Mononuclear cell (primary cell): Measurements from ENCODE around the gene NBL1. TPM values are rescaled to one million over a fixed set of nuclear protein-coding genes. Genes with fewer than 3 reads are reported as not detected.

Source experiments
- H3K27me3 ChIP-seq: 2 replicates; pipeline ENCODE4 v1.6.0; 2011; ENCODE audit warnings: low read length, control low read depth; ENCODE audit not compliant: insufficient read depth
- H3K4me1 ChIP-seq: 2 replicates; pipeline ENCODE4 v1.5.1; 2011; ENCODE audit warnings: mild to moderate bottlenecking, low read length, control low read depth; ENCODE audit not compliant: insufficient read depth
- H3K4me3 ChIP-seq: 2 replicates; pipeline ENCODE4 v1.5.1; 2011; ENCODE audit warnings: mild to moderate bottlenecking, low read length, moderate library complexity
- H3K9me3 ChIP-seq: 2 replicates; pipeline ENCODE4 v1.5.1; 2011; ENCODE audit warnings: low read depth, mild to moderate bottlenecking, control low read depth, low read length
- total RNA-seq: library from RNA; depleted of rRNA; stranded (reverse); fragments of >200 nt; gene quantifications from one replicate; pipeline ENCODE4 v1.2.3, GENCODE V29; 2012

The NBL1 gene
- total RNA-seq, 1 donor = 5.7 TPM

- Histone ChIP-seq H3K4me1 (no peaks in the 10 kb centered on the region), H3K4me3 (no peak overlapping the region), H3K27me3 (peaks cover 27% of the 10 kb centered on the region), H3K9me3 (no peaks in the 10 kb centered on the region)
Observed at GRCh38 chr1:19665186-19665495, 21.0 kb downstream of the NBL1 start.

- no peaks in the 10 kb centered on the region for H3K4me1 ChIP-seq
- H3K9me3 ChIP-seq = no peaks in the 10 kb centered on the region
- peaks cover 27% of the 10 kb centered on the region for H3K27me3 ChIP-seq
- no peak overlapping the region for H3K4me3 ChIP-seq
Observed at GRCh38 chr1:19665496-19666465, 21.7 kb downstream of the NBL1 start.

DNA sequence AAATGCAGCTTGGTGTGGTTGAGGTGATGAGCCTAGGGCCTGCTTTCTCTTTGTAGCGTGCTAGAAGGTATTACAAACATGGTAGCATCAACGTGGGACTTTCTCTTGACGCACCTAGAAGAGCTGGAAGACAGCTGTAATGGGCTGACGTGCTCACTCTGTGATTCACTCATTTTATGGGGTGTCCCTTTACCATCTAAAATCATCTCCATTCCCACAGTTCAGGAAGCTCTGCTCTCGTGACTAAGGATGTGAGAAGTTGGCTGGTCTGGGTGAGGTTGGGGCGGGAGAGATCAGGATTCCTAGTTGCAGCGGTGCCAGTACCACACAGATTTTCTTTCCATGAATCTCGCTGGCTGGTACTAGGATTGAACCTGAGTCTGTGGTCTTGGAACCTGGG is 24.8 kb downstream of the NBL1 start:
- no peaks in the 10 kb centered on the region for H3K4me1 ChIP-seq
- H3K4me3 ChIP-seq = no peak overlapping the region
- no peaks in the 10 kb centered on the region for H3K9me3 ChIP-seq
- peaks cover 15% of the 10 kb centered on the region for H3K27me3 ChIP-seq

DNA sequence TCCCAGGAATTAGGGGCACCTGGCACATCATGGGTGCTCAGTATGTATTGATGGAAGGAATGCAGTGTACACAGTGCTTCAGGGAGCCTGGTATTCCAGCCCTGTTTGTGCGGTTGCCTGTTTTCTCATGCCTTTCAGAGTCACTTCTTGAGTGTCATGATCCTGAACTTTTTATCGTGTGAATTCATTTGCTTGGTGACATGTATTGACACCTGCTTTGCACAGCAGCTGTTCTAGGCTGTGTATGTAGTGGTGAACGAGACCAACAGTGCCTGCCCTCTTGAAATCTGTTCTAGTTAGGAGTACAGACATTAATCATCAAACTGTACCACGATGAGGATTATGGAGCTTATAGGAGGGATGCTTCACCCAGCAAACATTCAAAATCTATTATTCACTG is 26.7 kb downstream of the NBL1 start:
- H3K4me3 ChIP-seq = no peak overlapping the region
- H3K27me3 ChIP-seq = peaks cover 8% of the 10 kb centered on the region
- H3K4me1 ChIP-seq = no peaks in the 10 kb centered on the region
- H3K9me3 ChIP-seq = no peaks in the 10 kb centered on the region

DNA sequence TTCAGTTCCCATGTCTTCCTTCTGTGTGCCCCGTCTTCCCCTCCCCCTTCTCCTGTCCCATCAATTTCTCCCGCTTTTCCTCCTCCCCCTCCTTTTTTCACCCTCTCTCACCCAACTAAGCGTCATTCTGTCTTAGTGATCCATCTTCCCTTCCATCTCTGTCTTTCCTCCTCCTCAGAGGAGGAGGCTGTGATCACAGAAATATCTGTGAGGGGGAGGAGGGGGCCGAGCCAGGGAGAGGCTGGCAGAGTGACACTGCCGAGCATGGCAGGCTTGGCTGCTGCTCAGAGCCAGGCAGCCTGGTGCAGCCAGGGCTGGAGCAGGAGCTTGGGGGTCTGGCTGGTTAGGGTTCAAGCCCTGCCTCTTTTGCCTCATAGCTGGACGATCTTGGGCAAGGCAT is 28.1 kb downstream of the NBL1 start:
- no peak overlapping the region for H3K4me3 ChIP-seq
- H3K4me1 ChIP-seq = no peaks in the 10 kb centered on the region
- no peaks in the 10 kb centered on the region for H3K9me3 ChIP-seq
- peaks cover 2% of the 10 kb centered on the region for H3K27me3 ChIP-seq

DNA sequence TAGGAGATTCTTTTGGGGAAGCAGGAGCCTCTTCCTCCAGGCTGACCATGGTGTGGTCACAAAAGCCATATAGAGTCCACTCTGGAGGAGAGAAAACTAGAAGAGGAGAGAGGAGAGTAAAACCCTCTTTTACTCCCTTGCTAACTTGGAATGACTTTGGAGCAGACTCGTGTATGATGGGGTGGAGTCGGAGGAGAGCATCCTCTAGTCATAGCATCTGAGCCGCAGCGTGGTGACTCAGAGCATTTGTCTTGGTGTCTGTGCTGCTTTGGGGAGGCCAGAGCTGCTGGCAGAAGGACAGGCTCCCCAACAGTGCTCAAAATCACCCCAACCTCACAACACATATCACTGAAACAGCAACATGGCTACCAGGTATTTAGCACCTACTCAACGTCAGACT is 31.7 kb downstream of the NBL1 start:
- H3K27me3 ChIP-seq = peaks cover 2% of the 10 kb centered on the region
- no peak overlapping the region for H3K4me3 ChIP-seq
- H3K9me3 ChIP-seq = no peaks in the 10 kb centered on the region
- no peaks in the 10 kb centered on the region for H3K4me1 ChIP-seq

DNA sequence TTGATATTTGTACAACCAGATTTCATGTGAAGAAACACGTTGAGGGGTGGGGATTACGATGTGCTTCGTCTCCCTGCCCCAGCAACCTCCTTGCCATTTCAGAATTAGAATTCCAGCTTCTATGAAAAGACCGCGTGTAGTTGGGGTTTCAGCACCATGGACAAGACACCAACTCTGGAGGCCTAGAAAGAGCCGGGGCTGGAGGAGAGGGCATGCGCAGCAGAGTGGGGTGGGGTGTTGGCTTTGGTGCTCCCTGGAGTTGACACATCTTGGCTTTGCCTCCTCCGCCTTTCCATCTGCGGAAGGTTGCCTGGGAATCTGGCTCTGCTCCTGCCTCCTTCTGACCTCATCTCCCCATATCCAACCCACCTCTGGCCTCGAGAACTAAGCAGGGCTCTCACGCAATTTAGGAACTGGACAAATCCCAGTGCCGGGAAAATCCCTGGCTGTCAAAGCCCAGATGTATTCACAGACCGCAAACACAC is 32.4 kb downstream of the NBL1 start:
- Histone ChIP-seq H3K27me3 (peaks cover 2% of the 10 kb centered on the region), H3K4me1 (no peaks in the 10 kb centered on the region), H3K9me3 (no peaks in the 10 kb centered on the region), H3K4me3 (no peak overlapping the region)

DNA sequence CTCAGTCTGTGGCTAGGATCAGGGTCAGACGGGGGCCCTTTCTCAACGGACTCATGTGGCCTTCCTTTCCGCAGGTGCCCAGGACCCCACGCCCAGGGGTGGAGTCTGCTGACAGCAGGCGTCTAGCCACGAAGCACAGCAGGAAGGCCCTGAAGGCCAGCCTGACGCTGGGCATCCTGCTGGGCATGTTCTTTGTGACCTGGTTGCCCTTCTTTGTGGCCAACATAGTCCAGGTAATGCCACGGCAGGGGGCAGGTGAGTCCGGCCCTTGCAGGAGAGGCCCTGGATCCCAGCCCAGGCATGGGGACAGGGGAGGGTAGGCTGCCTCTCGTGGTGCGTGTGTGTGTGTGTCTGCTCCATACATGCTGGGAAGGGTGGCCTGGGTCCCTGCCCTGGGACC is 34.4 kb downstream of the NBL1 start:
- H3K27me3 ChIP-seq = peaks cover 2% of the 10 kb centered on the region
- H3K4me3 ChIP-seq = no peak overlapping the region
- H3K9me3 ChIP-seq = no peaks in the 10 kb centered on the region
- no peaks in the 10 kb centered on the region for H3K4me1 ChIP-seq

GRCh38 chr1:19678931-19679453 is 34.9 kb downstream of the NBL1 start:
- Histone ChIP-seq H3K4me1 (no peaks in the 10 kb centered on the region), H3K4me3 (no peak overlapping the region), H3K27me3 (peaks cover 2% of the 10 kb centered on the region), H3K9me3 (no peaks in the 10 kb centered on the region)

- Histone ChIP-seq H3K27me3 (peaks cover 2% of the 10 kb centered on the region), H3K4me3 (no peak overlapping the region), H3K9me3 (no peaks in the 10 kb centered on the region), H3K4me1 (no peaks in the 10 kb centered on the region)
Observed at GRCh38 chr1:19679691-19680090, 35.6 kb downstream of the NBL1 start.

DNA sequence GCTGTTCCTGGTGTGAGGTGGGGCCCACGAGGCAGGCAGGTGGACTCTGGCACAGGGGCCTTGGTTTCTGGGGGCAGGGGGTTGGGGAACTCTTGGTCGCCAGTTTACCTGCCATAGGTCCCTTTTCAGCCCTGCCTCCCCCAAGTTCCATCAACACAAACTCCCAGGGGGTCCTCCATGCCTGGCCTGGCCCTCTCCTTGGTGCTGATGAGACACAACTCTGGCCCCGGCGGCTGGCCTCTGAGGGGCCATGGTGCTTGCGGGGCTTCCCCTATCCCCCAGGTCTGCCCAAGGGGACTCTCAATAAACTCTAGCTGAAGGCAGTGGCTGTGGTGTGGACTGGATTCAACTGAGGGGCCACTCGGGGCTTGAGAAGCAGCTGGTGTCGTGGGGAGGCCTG is 36.5 kb downstream of the NBL1 start:
- Histone ChIP-seq H3K9me3 (no peaks in the 10 kb centered on the region), H3K4me1 (no peaks in the 10 kb centered on the region), H3K4me3 (no peak overlapping the region), H3K27me3 (peaks cover 2% of the 10 kb centered on the region)

GRCh38 chr1:19682257-19682656 is 38.1 kb downstream of the NBL1 start:
- Histone ChIP-seq H3K27me3 (no peaks in the 10 kb centered on the region), H3K4me1 (no peaks in the 10 kb centered on the region), H3K4me3 (no peak overlapping the region), H3K9me3 (no peaks in the 10 kb centered on the region)

GRCh38 chr1:19682901-19683300 is 38.8 kb downstream of the NBL1 start:
- no peaks in the 10 kb centered on the region for H3K27me3 ChIP-seq
- no peak overlapping the region for H3K4me3 ChIP-seq
- no peaks in the 10 kb centered on the region for H3K9me3 ChIP-seq
- peaks cover 4% of the 10 kb centered on the region for H3K4me1 ChIP-seq

DNA sequence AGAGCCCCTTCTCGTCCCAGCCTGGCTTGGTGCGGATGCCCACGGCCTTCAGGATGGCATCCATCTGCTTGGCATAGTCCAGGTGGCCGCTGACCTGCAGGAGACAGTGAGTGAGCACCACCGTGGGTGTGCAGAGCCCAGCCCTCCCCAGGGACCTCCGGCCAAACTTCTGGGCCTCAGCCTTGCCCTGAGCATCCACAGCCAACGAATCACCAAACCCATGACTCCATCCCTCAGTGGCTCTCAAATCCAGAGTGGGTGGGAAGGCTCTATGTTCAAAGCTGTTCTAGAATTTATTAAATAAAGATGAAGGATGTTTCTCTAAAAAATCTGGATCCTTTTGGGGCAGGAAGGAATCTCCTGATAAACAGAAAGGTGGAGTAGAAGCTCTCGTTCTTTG is 39.2 kb downstream of the NBL1 start:
- H3K4me3 ChIP-seq = no peak overlapping the region
- no peaks in the 10 kb centered on the region for H3K9me3 ChIP-seq
- H3K27me3 ChIP-seq = no peaks in the 10 kb centered on the region
- peaks cover 7% of the 10 kb centered on the region for H3K4me1 ChIP-seq

GRCh38 chr1:19684677-19685076 is 40.6 kb downstream of the NBL1 start:
- Histone ChIP-seq H3K27me3 (no peaks in the 10 kb centered on the region), H3K4me3 (no peak overlapping the region), H3K4me1 (peaks cover 20% of the 10 kb centered on the region), H3K9me3 (no peaks in the 10 kb centered on the region)

GRCh38 chr1:19685994-19686393 is 41.9 kb downstream of the NBL1 start:
- H3K4me1 ChIP-seq = peaks cover 20% of the 10 kb centered on the region

More at GRCh38 chr1:19685994-19686393, 41.9 kb downstream of the NBL1 start:
- no peaks in the 10 kb centered on the region for H3K9me3 ChIP-seq
- no peak overlapping the region for H3K4me3 ChIP-seq
- H3K27me3 ChIP-seq = no peaks in the 10 kb centered on the region
